HL-60 (cell line): ENCODE measurements around the gene FSTL4.
"Not testable (repeated sequence)": the region's sequence is repeated elsewhere in the genome, so short reads cannot be mapped to it uniquely, and the experiment has no call there.

Experiments
- DNase-seq, 2 experiments: peaks; one replicate each; pipeline ENCODE4 v3.0.0-alpha.2; 2010 to 2020; ENCODE audit warnings: low read depth in 1 of 2, low spot score in 1 of 2
- H3K27ac ChIP-seq: fragments of 250-450 bp; sonication (Bioruptor Pico); replicated peaks from 2 replicates; pipeline ENCODE4 v1.5.1; 2020; ENCODE audit warnings: mild to moderate bottlenecking, moderate library complexity
- H3K27me3 ChIP-seq: fragments of 250-450 bp; sonication (Bioruptor Pico); 2 replicates; pipeline ENCODE4 v1.5.1; 2021; ENCODE audit warnings: mild to moderate bottlenecking, moderate library complexity; ENCODE audit not compliant: insufficient read depth, poor library complexity, severe bottlenecking
- H3K4me3 ChIP-seq: replicated peaks from 2 replicates; pipeline ENCODE4 v1.5.1; 2011; ENCODE audit warnings: mild to moderate bottlenecking, control low read depth, low read length; ENCODE audit not compliant: insufficient read depth
- GABPA ChIP-seq: IDR thresholded peaks from 2 replicates; pipeline ENCODE4 v1.6.1; 2012; ENCODE audit warnings: low read depth
- POLR2AphosphoS5 ChIP-seq: IDR thresholded peaks from 2 replicates; pipeline ENCODE4 v1.6.1; 2012; ENCODE audit warnings: low read depth
- SPI1 ChIP-seq: IDR thresholded peaks from 2 replicates; pipeline ENCODE4 v1.6.1; 2012; ENCODE audit warnings: low read depth, mild to moderate bottlenecking, borderline replicate concordance
- TF ChIP-seq, protein P1 (sequence below): IDR thresholded peaks from one replicate; pipeline ENCODE4 v1.5.1; 2011; ENCODE audit warnings: low read length, control low read depth, inconsistent platforms; ENCODE audit not compliant: insufficient read depth
- TF ChIP-seq, protein P2 (sequence below): IDR thresholded peaks from 2 replicates; pipeline ENCODE4 v1.6.1; 2012; ENCODE audit warnings: low read depth; ENCODE audit not compliant: insufficient replicate concordance

FSTL4 gene

DNA sequence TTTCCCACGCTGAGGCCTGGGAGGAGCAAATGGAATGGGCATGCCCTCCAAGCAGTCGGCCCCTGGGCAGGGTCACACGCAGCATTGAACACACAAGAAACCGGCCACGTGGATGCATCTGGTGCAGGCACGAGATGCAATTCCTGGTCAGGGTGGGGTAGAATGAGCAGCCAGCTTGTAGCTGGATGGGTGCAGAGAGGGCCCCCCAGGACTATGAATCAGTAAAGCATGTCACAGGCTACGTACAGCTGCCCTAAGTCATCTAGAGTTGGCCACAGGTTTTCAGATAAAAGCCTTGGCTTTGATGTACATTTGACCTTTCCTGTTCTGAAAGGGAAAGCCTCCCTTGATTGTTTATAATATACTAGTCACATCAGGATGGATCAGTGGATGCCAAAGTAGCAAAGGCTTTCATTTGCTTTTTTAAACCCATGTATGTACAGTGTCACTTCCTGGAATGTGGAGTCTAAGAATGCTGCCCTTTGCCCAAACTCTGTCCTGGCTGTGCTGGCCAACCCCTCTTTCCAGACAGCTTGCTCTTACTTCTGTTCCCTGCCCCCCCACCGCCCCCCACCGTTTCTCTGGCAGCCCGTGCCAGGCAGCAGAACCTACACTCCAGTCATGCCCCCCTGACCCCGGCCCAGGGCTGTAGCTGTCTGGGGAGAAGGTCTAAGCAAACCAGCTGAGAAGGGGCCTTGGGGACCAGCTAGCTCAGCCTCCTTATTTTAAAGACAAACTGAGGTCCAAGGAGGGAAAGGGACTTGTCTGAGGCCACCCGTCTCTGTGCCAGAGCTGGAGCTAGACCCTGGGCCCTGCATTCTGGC, 391.3 kb downstream of the FSTL4 start:
- no peak overlapping the region for H3K4me3 ChIP-seq
- no peak for DNase-seq
- TF ChIP-seq, protein P1, sequence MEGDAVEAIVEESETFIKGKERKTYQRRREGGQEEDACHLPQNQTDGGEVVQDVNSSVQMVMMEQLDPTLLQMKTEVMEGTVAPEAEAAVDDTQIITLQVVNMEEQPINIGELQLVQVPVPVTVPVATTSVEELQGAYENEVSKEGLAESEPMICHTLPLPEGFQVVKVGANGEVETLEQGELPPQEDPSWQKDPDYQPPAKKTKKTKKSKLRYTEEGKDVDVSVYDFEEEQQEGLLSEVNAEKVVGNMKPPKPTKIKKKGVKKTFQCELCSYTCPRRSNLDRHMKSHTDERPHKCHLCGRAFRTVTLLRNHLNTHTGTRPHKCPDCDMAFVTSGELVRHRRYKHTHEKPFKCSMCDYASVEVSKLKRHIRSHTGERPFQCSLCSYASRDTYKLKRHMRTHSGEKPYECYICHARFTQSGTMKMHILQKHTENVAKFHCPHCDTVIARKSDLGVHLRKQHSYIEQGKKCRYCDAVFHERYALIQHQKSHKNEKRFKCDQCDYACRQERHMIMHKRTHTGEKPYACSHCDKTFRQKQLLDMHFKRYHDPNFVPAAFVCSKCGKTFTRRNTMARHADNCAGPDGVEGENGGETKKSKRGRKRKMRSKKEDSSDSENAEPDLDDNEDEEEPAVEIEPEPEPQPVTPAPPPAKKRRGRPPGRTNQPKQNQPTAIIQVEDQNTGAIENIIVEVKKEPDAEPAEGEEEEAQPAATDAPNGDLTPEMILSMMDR: no peak
- TF ChIP-seq SPI1: no peak
- TF ChIP-seq, protein P2, sequence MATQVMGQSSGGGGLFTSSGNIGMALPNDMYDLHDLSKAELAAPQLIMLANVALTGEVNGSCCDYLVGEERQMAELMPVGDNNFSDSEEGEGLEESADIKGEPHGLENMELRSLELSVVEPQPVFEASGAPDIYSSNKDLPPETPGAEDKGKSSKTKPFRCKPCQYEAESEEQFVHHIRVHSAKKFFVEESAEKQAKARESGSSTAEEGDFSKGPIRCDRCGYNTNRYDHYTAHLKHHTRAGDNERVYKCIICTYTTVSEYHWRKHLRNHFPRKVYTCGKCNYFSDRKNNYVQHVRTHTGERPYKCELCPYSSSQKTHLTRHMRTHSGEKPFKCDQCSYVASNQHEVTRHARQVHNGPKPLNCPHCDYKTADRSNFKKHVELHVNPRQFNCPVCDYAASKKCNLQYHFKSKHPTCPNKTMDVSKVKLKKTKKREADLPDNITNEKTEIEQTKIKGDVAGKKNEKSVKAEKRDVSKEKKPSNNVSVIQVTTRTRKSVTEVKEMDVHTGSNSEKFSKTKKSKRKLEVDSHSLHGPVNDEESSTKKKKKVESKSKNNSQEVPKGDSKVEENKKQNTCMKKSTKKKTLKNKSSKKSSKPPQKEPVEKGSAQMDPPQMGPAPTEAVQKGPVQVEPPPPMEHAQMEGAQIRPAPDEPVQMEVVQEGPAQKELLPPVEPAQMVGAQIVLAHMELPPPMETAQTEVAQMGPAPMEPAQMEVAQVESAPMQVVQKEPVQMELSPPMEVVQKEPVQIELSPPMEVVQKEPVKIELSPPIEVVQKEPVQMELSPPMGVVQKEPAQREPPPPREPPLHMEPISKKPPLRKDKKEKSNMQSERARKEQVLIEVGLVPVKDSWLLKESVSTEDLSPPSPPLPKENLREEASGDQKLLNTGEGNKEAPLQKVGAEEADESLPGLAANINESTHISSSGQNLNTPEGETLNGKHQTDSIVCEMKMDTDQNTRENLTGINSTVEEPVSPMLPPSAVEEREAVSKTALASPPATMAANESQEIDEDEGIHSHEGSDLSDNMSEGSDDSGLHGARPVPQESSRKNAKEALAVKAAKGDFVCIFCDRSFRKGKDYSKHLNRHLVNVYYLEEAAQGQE: no peak
- no peak for TF ChIP-seq GABPA
- TF ChIP-seq POLR2AphosphoS5: no peak
- H3K27me3 ChIP-seq: no peaks in the 10 kb centered on the region
- H3K27ac ChIP-seq: no peak overlapping the region

DNA sequence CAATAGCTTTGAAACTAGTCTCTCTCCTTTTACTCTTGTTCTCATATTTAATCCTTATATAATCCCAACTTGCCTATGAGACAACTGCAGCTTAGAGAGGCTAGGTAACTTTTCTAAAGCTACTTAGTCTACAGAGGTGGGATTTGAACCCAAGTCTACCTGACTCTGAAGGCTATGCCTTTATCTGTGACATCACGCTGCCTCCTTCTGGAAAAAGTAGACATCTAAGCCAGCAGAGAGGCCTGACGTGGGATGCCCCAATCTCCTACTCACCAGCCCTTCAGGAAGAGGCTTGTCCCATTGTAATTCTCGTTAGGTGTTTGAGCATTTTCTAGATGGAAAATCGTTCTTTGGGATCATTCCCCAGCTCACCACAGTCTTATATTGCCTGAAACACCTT, 393.0 kb downstream of the FSTL4 start:
- no peak for TF ChIP-seq SPI1
- TF ChIP-seq, protein P2: no peak
- TF ChIP-seq, protein P1: no peak
- TF ChIP-seq POLR2AphosphoS5: no peak
- TF ChIP-seq GABPA: no peak
- Histone ChIP-seq H3K27me3 (no peaks in the 10 kb centered on the region), H3K4me3 (no peak overlapping the region), H3K27ac (no peak overlapping the region)
- DNase-seq: no peak

DNA sequence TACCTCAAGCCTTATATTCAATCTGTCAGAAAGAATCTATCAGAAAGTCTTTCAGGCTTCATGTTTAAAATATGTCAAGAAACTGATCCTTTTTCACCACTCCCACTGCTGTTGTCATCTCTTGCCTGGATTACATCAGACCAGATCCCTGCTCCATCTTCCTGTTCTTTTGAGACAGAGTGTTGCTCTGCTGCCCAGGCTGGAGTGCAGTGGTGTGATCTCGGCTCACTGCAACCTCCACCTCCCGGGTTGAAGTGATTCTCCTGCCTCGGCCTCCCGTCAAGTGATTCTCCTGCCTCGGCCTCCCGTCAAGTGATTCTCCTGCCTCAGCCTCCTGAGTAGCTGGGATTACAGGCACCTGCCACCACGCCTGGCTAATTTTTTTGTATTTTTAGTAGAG, 396.2 kb downstream of the FSTL4 start:
- H3K27ac ChIP-seq, H3K27me3 ChIP-seq, H3K4me3 ChIP-seq, DNase-seq: not testable (repeated sequence)

DNA sequence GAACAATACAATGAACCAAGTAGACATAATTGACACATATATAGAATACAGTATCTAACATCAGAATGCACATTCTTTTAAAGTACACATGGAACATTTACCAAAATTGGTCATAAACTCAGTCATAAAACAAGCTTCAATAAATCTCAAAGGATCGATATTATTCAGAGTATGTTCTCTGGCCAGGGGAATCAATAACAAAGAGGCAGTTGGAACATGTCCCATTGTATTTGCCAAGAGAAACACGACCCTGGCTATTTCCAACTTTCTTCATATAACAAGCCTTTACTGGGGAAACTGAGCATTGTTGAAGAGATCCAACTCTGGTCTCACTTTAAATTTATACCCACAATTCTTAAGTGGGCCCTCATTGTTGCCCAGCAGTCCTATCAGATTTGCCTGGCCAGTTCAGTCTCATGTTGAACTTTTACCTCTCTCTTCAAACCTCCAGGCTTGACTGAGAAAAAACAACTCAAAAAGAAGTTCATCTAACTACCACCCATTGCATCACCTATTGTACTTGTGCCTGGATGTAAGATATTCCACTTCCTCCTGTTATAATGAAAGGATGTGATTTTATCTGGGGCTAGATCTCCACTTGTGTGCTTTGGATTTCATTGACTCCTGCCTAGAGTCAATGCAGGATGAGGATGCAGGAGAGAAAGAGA, 398.1 kb downstream of the FSTL4 start:
- no peak overlapping the region for H3K27ac ChIP-seq
- no peak for DNase-seq
- H3K4me3 ChIP-seq: no peak overlapping the region
- H3K27me3 ChIP-seq: no peaks in the 10 kb centered on the region
- no peak for TF ChIP-seq POLR2AphosphoS5
- TF ChIP-seq, protein P1: no peak
- TF ChIP-seq SPI1: no peak
- TF ChIP-seq, protein P2: no peak
- TF ChIP-seq GABPA: no peak
